Measurements from ENCODE around the gene TP53I3. TPM values are rescaled to one million over a fixed set of nuclear protein-coding genes. Genes with fewer than 3 reads are reported as not detected.

Gene TP53I3
- 35.4 TPM for polyA plus RNA-seq (2013, experiment 1 of 2)
- polyA plus RNA-seq (2013, experiment 2 of 2), result 35.0 TPM

DNA sequence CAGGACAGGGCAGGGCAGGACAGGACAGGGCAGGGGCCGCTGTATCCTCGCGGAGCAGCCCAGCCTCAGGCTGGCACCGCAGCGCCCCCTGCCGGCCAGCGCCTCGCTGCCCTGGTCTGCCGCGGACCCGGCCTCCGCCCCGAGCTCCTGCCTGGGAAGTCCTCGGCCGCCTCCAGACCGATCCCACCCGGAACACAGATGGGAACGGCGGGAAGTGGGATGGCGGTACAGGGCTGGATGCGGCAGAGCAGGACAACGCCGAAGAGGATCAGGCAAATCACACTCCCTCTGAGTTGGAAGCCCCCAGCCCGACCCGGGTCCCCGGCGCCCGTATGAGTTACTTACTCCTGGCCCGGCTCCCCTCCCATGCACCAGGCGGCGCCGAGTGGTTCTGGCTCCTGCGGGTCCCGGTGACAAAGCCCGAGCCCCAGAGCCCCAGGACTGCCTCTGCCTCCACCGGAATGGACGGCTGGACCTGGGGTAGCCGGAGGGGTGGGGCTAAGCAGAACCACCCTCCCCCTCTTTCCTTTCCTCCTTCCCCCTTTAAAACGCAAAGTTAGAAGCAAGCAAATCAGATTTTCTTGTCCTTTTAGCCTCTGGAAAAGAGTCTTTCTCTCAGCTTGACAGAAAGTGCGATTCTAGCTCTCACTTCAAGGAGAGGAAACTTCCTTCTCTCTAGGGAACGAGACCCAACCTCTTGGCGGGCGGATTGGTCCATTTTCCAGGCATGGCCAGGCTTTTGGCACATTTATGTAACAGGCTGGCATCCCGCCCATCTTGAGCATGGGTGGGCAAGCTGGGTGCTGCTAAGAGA is at the start of gene TP53I3:
Gene TP53I3 (minus strand): TSS at position 449 of the 814 bp plus-strand sequence. CDS start 508 bp downstream, outside the sequence.
- WGBS, 2 experiments (ENCODE audit: insufficient coverage in 2 of 2), result 1% methylated on average over 27 to 28 of the region's 44 CpGs
- no peaks in the 10 kb centered on the region for H3K9me3 ChIP-seq (ENCODE audit: control insufficient read depth, low read length)
- peak within 1 kb of the TSS; percentile 99 for H3K27ac ChIP-seq (ENCODE audit: low read depth, low read length, severe bottlenecking)
- peak within 1 kb of the TSS; percentile 63 for H3K4me3 ChIP-seq (ENCODE audit: extremely low read depth, insufficient read depth, low read length, poor library complexity, severe bottlenecking)
- H3K36me3 ChIP-seq (ENCODE audit: control insufficient read depth, insufficient read depth, low read length), result peaks cover 35% of the 10 kb centered on the region
- H3K4me1 ChIP-seq (ENCODE audit: control insufficient read depth, insufficient read depth, low read length, poor library complexity, severe bottlenecking), result no peaks in the 10 kb centered on the region

GRCh38 chr2:24132543-24132942 is 47.9 kb upstream of the TP53I3 start:
- H3K27ac ChIP-seq (ENCODE audit: low read depth, low read length, severe bottlenecking), result no peak overlapping the region
- H3K9me3 ChIP-seq (ENCODE audit: control insufficient read depth, low read length), result peaks cover 7% of the 10 kb centered on the region
- H3K4me1 ChIP-seq (ENCODE audit: control insufficient read depth, insufficient read depth, low read length, poor library complexity, severe bottlenecking), result no peaks in the 10 kb centered on the region
- H3K4me3 ChIP-seq (ENCODE audit: extremely low read depth, insufficient read depth, low read length, poor library complexity, severe bottlenecking), result no peak overlapping the region
- WGBS, 2 experiments (ENCODE audit: insufficient coverage in 2 of 2), result 82 to 100% methylated on average over 1 of the region's 3 CpGs
- H3K36me3 ChIP-seq (ENCODE audit: control insufficient read depth, insufficient read depth, low read length), result no peaks in the 10 kb centered on the region

GRCh38 chr2:24125956-24126355 is 41.3 kb upstream of the TP53I3 start:
- no peak overlapping the region for H3K27ac ChIP-seq (ENCODE audit: low read depth, low read length, severe bottlenecking)
- no peaks in the 10 kb centered on the region for H3K9me3 ChIP-seq (ENCODE audit: control insufficient read depth, low read length)
- no peaks in the 10 kb centered on the region for H3K36me3 ChIP-seq (ENCODE audit: control insufficient read depth, insufficient read depth, low read length)
- no CpG with 5 or more reads among the region's 1 CpG for WGBS, 2 experiments (ENCODE audit: insufficient coverage in 2 of 2)
- H3K4me3 ChIP-seq (ENCODE audit: extremely low read depth, insufficient read depth, low read length, poor library complexity, severe bottlenecking), result no peak overlapping the region
- H3K4me1 ChIP-seq (ENCODE audit: control insufficient read depth, insufficient read depth, low read length, poor library complexity, severe bottlenecking), result no peaks in the 10 kb centered on the region

- Histone ChIP-seq H3K36me3 (ENCODE audit: control insufficient read depth, insufficient read depth, low read length) (no peaks in the 10 kb centered on the region), H3K9me3 (ENCODE audit: control insufficient read depth, low read length) (no peaks in the 10 kb centered on the region), H3K27ac (ENCODE audit: low read depth, low read length, severe bottlenecking) (peak overlapping the region; percentile 75), H3K4me1 (ENCODE audit: control insufficient read depth, insufficient read depth, low read length, poor library complexity, severe bottlenecking) (no peaks in the 10 kb centered on the region), H3K4me3 (ENCODE audit: extremely low read depth, insufficient read depth, low read length, poor library complexity, severe bottlenecking) (peak overlapping the region; percentile 52)
- WGBS, 2 experiments (ENCODE audit: insufficient coverage in 2 of 2), result 34 to 39% methylated on average over 8 of the region's 9 CpGs
These were observed 39.4 kb upstream of the TP53I3 start for GRCh38 chr2:24123922-24124580.

DNA sequence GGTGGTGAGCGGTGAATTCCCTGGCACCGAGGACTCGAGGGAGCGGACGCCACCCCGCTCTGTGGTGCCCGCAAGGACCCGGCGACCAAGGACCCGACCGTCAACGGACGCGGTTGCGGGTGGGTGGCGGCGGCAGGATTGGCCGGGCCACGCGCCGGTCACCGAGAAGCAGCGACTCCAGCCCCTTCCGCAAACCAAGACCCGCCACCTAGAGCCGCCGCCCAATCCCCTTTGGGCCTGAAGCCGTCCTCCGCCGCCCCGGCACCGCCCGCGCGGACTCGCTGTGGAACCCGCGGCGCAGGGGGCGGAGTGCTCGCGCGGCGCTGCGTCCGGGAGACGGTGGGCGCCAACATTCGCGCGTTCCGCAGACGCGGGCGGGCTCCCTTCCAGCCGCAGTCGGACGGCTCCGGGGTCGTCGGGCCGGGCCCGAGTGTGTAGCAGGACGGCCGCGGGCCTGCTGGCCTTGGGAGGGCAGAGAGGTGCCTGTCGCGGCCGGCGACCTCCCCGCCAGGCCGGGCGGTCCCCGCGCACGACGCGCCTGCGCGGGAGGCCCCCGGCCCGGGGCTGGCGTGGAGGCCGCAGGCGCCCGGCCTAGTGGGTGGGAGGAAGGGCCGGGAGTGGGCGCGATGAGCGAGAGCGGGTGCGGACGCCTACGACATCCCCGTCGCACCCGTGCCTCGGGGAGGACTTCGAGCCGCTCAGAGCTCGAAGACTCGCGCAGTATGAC is 38.7 kb upstream of the TP53I3 start, which contains the start of the genes FAM228B and PFN4:
Gene FAM228B (plus strand): TSS at position 275 of the 727 bp plus-strand sequence. CDS start 893 bp downstream, outside the sequence.
Gene PFN4 (minus strand): TSS at position 140 of the 727 bp plus-strand sequence. CDS start 799 bp downstream, outside the sequence.
- 1 to 2% methylated on average over 50 to 80 of the region's 103 CpGs for WGBS, 2 experiments (ENCODE audit: insufficient coverage in 2 of 2)
- Histone ChIP-seq H3K27ac (ENCODE audit: low read depth, low read length, severe bottlenecking) (peak within 1 kb of the TSS; percentile 75), H3K4me3 (ENCODE audit: extremely low read depth, insufficient read depth, low read length, poor library complexity, severe bottlenecking) (peak within 1 kb of the TSS; percentile 52), H3K4me1 (ENCODE audit: control insufficient read depth, insufficient read depth, low read length, poor library complexity, severe bottlenecking) (no peaks in the 10 kb centered on the region), H3K9me3 (ENCODE audit: control insufficient read depth, low read length) (no peaks in the 10 kb centered on the region), H3K36me3 (ENCODE audit: control insufficient read depth, insufficient read depth, low read length) (no peaks in the 10 kb centered on the region)

- Histone ChIP-seq H3K9me3 (ENCODE audit: control insufficient read depth, low read length) (no peaks in the 10 kb centered on the region), H3K4me1 (ENCODE audit: control insufficient read depth, insufficient read depth, low read length, poor library complexity, severe bottlenecking) (no peaks in the 10 kb centered on the region), H3K4me3 (ENCODE audit: extremely low read depth, insufficient read depth, low read length, poor library complexity, severe bottlenecking) (peak overlapping the region; percentile 52), H3K27ac (ENCODE audit: low read depth, low read length, severe bottlenecking) (peak overlapping the region; percentile 44), H3K36me3 (ENCODE audit: control insufficient read depth, insufficient read depth, low read length) (no peaks in the 10 kb centered on the region)
- 34 to 41% methylated on average over 5 to 13 of the region's 15 CpGs for WGBS, 2 experiments (ENCODE audit: insufficient coverage in 2 of 2)
These were observed 37.9 kb upstream of the TP53I3 start for GRCh38 chr2:24122366-24123194.

DNA sequence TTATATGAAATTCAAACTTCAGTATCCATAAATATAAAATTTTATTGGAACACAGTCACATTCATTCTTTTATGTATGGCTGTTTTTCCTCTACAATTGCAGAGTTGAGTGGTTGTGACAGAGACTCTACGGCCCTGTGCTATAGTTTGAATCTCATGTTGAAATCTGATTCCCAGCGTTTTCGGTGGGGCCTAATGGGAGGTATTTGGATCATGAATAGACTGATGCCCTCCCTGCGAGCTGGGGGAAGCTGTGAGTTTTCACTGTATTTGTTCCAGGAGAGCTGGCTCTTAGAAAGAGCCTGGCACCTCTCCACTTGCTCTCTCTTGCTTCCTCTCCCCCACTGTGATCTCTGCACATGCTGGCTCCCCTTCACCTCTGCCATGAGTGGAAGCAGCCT is 36.8 kb upstream of the TP53I3 start:
- no peak overlapping the region for H3K27ac ChIP-seq (ENCODE audit: low read depth, low read length, severe bottlenecking)
- H3K4me3 ChIP-seq (ENCODE audit: extremely low read depth, insufficient read depth, low read length, poor library complexity, severe bottlenecking), result no peak overlapping the region
- H3K9me3 ChIP-seq (ENCODE audit: control insufficient read depth, low read length), result no peaks in the 10 kb centered on the region
- no peaks in the 10 kb centered on the region for H3K36me3 ChIP-seq (ENCODE audit: control insufficient read depth, insufficient read depth, low read length)
- no peaks in the 10 kb centered on the region for H3K4me1 ChIP-seq (ENCODE audit: control insufficient read depth, insufficient read depth, low read length, poor library complexity, severe bottlenecking)
- 65 to 78% methylated on average over 4 of the region's 4 CpGs for WGBS, 2 experiments (ENCODE audit: insufficient coverage in 2 of 2)

DNA sequence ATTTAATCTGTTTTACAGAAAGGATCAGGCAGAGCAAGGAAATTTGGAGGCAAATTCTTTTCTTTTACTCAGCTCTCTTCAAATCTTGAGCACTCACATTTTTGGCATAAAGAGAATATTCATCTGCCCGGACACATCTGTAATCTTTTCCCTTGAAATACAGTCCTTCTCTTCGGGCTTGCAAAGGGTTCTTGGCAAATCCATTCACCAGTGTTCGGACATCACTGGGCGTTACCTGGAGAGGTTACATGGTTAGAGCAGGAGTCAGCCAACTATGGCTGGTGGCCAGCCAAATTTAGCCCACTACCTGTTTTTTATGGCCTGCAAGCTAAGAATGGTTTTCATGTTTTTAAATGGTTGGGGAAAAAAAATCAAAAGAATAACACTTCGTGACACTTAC is 36.4 kb upstream of the TP53I3 start:
- Histone ChIP-seq H3K4me3 (ENCODE audit: extremely low read depth, insufficient read depth, low read length, poor library complexity, severe bottlenecking) (no peak overlapping the region), H3K9me3 (ENCODE audit: control insufficient read depth, low read length) (no peaks in the 10 kb centered on the region), H3K36me3 (ENCODE audit: control insufficient read depth, insufficient read depth, low read length) (no peaks in the 10 kb centered on the region), H3K27ac (ENCODE audit: low read depth, low read length, severe bottlenecking) (no peak overlapping the region), H3K4me1 (ENCODE audit: control insufficient read depth, insufficient read depth, low read length, poor library complexity, severe bottlenecking) (no peaks in the 10 kb centered on the region)
- WGBS, 2 experiments (ENCODE audit: insufficient coverage in 2 of 2), result 92 to 100% methylated on average over 2 to 4 of the region's 5 CpGs

GRCh38 chr2:24117902-24118301 is 33.3 kb upstream of the TP53I3 start:
- no CpG with 5 or more reads among the region's 1 CpG for WGBS, 2 experiments (ENCODE audit: insufficient coverage in 2 of 2)
- Histone ChIP-seq H3K36me3 (ENCODE audit: control insufficient read depth, insufficient read depth, low read length) (no peaks in the 10 kb centered on the region), H3K9me3 (ENCODE audit: control insufficient read depth, low read length) (peaks cover 8% of the 10 kb centered on the region), H3K4me1 (ENCODE audit: control insufficient read depth, insufficient read depth, low read length, poor library complexity, severe bottlenecking) (no peaks in the 10 kb centered on the region), H3K27ac (ENCODE audit: low read depth, low read length, severe bottlenecking) (no peak overlapping the region), H3K4me3 (ENCODE audit: extremely low read depth, insufficient read depth, low read length, poor library complexity, severe bottlenecking) (no peak overlapping the region)

- peaks cover 8% of the 10 kb centered on the region for H3K9me3 ChIP-seq (ENCODE audit: control insufficient read depth, low read length)
- H3K4me1 ChIP-seq (ENCODE audit: control insufficient read depth, insufficient read depth, low read length, poor library complexity, severe bottlenecking), result no peaks in the 10 kb centered on the region
- no peak overlapping the region for H3K27ac ChIP-seq (ENCODE audit: low read depth, low read length, severe bottlenecking)
- H3K36me3 ChIP-seq (ENCODE audit: control insufficient read depth, insufficient read depth, low read length), result no peaks in the 10 kb centered on the region
- no peak overlapping the region for H3K4me3 ChIP-seq (ENCODE audit: extremely low read depth, insufficient read depth, low read length, poor library complexity, severe bottlenecking)
- WGBS, 2 experiments (ENCODE audit: insufficient coverage in 2 of 2), result no CpG with 5 or more reads among the region's 2 CpGs
These were observed 30.4 kb upstream of the TP53I3 start for GRCh38 chr2:24115057-24115456.
